HG03520 (cell line): ENCODE results near the gene CCN5.
"Not testable (repeated sequence)": the region's sequence is repeated elsewhere in the genome, so short reads cannot be mapped to it uniquely, and the experiment has no call there.

Source experiments
- ATAC-seq: cut with Tn5 transposase; IDR thresholded peaks from one replicate; pipeline ENCODE4 v1.9.1; 2021; ENCODE audit warnings: mild to moderate bottlenecking, moderate library complexity; ENCODE audit not compliant: unreplicated experiment

Gene CCN5

GRCh38 chr20:44714701-44715498 lies at the start of gene CCN5:
Gene CCN5, plus strand, starts transcription at chr20:44715369. Its CDS starts 22 bp downstream, at chr20:44715391.
- ATAC-seq = no peak

- ATAC-seq = no peak
Measured at GRCh38 chr20:44666066-44666465, 49.1 kb upstream of the CCN5 start.

- not testable (repeated sequence) for ATAC-seq
Measured at GRCh38 chr20:44670851-44671250, 44.3 kb upstream of the CCN5 start.

GRCh38 chr20:44671541-44671940 lies 43.6 kb upstream of the CCN5 start:
- ATAC-seq = not testable (repeated sequence)

- ATAC-seq = not testable (repeated sequence)
Measured at GRCh38 chr20:44672318-44672902, 42.8 kb upstream of the CCN5 start.

GRCh38 chr20:44678242-44678641 lies 36.9 kb upstream of the CCN5 start:
- ATAC-seq = no peak

- no peak for ATAC-seq
Measured at GRCh38 chr20:44678990-44679611, 36.1 kb upstream of the CCN5 start.

- no peak for ATAC-seq
Measured at GRCh38 chr20:44681796-44682566, 33.2 kb upstream of the CCN5 start.

GRCh38 chr20:44683263-44684046 lies 31.7 kb upstream of the CCN5 start:
- no peak for ATAC-seq

- no peak for ATAC-seq
Measured at GRCh38 chr20:44684047-44684967, 30.9 kb upstream of the CCN5 start.

GRCh38 chr20:44686934-44687333 lies 28.2 kb upstream of the CCN5 start:
- no peak for ATAC-seq

GRCh38 chr20:44688053-44688625 lies 27.0 kb upstream of the CCN5 start:
- ATAC-seq = no peak

- ATAC-seq = no peak
Measured at GRCh38 chr20:44689809-44690208, 25.4 kb upstream of the CCN5 start.

GRCh38 chr20:44690781-44691423 lies 24.3 kb upstream of the CCN5 start:
- no peak for ATAC-seq

- ATAC-seq = no peak
Measured at GRCh38 chr20:44691424-44692423, 23.4 kb upstream of the CCN5 start.

- no peak for ATAC-seq
Measured at GRCh38 chr20:44692932-44693480, 22.2 kb upstream of the CCN5 start.

- no peak for ATAC-seq
Measured at GRCh38 chr20:44693627-44694026, 21.5 kb upstream of the CCN5 start.
